Panc1 (cell line): ENCODE results near the gene BANF2. TPM values are rescaled to one million over a fixed set of nuclear protein-coding genes. Genes with fewer than 3 reads are reported as not detected.

ENCODE experiments used
- ATAC-seq: fragments of 200-7000 bp; cut with Tn5 transposase; 2 replicates; pipeline ENCODE4 v1.9.1; 2020; ENCODE audit warnings: mild to moderate bottlenecking, moderate library complexity
- BruUV-seq: library from RNA; stranded (reverse); fragments of 400-500 nt; replicated peaks from 2 replicates; lab custom pipeline; 2021; lab: Mats Ljungman, UMichigan
- CTCF ChIA-PET: fragments of 300-600 bp; sonication (Branson Sonifier 250); formaldehyde crosslinking; loops from one replicate; lab custom pipeline; 2022; ENCODE audit warnings: antibody characterized with exemption; lab: Charles Lee
- POLR2A ChIA-PET: fragments of 300-600 bp; sonication (Branson Sonifier 250); formaldehyde crosslinking; loops from one replicate; lab custom pipeline; 2022; ENCODE audit warnings: antibody characterized with exemption; lab: Charles Lee
- DNase-seq: peaks from one replicate; pipeline ENCODE4 v3.0.0-alpha.2; 2010; ENCODE audit warnings: low read depth, low spot score
- H3K27ac ChIP-seq: 2 replicates; pipeline ENCODE4 v1.5.1; 2011; ENCODE audit warnings: mild to moderate bottlenecking, low read length, inconsistent platforms
- H3K27me3 ChIP-seq: fragments of 200-500 bp; sonication (Bioruptor generic); 2 replicates; pipeline ENCODE4 v1.6.0; 2014; ENCODE audit warnings: low read length, inconsistent platforms; ENCODE audit not compliant: control insufficient read depth, insufficient read depth
- H3K36me3 ChIP-seq: fragments of 200-500 bp; sonication (Bioruptor generic); 2 replicates; pipeline ENCODE4 v1.5.1; 2014; ENCODE audit warnings: inconsistent platforms, mild to moderate bottlenecking, low read length, moderate library complexity; ENCODE audit not compliant: control insufficient read depth, insufficient read depth
- H3K4me1 ChIP-seq: 2 replicates; pipeline ENCODE4 v1.5.1; 2011; ENCODE audit warnings: inconsistent platforms, mild to moderate bottlenecking, low read length, moderate library complexity; ENCODE audit not compliant: control insufficient read depth, insufficient read depth
- H3K4me3 ChIP-seq, 2 experiments: 2 replicates each; pipeline ENCODE4 v1.5.1; 2011 to 2012; ENCODE audit warnings: low read depth in 2 of 2, low read length in 2 of 2, mild to moderate bottlenecking in 2 of 2, inconsistent platforms in 1 of 2, moderate library complexity in 1 of 2
- H3K9me3 ChIP-seq: fragments of 200-500 bp; sonication (Bioruptor generic); 2 replicates; pipeline ENCODE4 v1.5.1; 2014; ENCODE audit warnings: low read depth, mild to moderate bottlenecking, inconsistent platforms, low read length, moderate library complexity; ENCODE audit not compliant: control insufficient read depth, insufficient read depth
- POLR2AphosphoS5 ChIP-seq: IDR thresholded peaks from 2 replicates; pipeline ENCODE4 v1.6.1; 2012; ENCODE audit warnings: mild to moderate bottlenecking, low read depth, low read length, moderate library complexity
- SIN3A ChIP-seq: IDR thresholded peaks from 2 replicates; pipeline ENCODE4 v1.6.1; 2012; ENCODE audit warnings: low read depth, mild to moderate bottlenecking, low read length, moderate library complexity, borderline replicate concordance; ENCODE audit not compliant: insufficient read depth
- TCF7L2 ChIP-seq: IDR thresholded peaks from 2 replicates; pipeline ENCODE4 v1.6.1; 2011; ENCODE audit warnings: mild to moderate bottlenecking, low read depth, low read length, inconsistent platforms
- in situ Hi-C: cut with HindIII; loops from 2 replicates; pipeline ENCODE4 v1.10.0; 2016; ENCODE audit warnings: low sequenced_read_pairs, low pct_unique_long_range_greater_than_20kb
- intact Hi-C: fragments of 100-400 bp; cut with micrococcal nuclease; formaldehyde crosslinking; loops from one replicate; pipeline ENCODE4 v1.10.0; 2022; ENCODE audit not compliant: unreplicated experiment
- total RNA-seq: library from RNA; stranded (reverse); gene quantifications from one replicate; pipeline ENCODE4 v1.2.1, GENCODE V29; 2021; ENCODE audit not compliant: unreplicated experiment
- TF ChIP-seq, protein P1 (sequence below), 2 experiments: IDR thresholded peaks; 2 replicates each; pipeline ENCODE4 v1.6.1; 2011 to 2012; ENCODE audit warnings: low read depth in 2 of 2, control low read depth in 1 of 2, low read length in 1 of 2, mild to moderate bottlenecking in 1 of 2, moderate library complexity in 1 of 2; ENCODE audit not compliant: insufficient read depth in 1 of 2
- TF ChIP-seq, protein P2 (sequence below): fragments of 450-650 bp; IDR thresholded peaks from 2 replicates; pipeline ENCODE4 v1.5.1; 2017; ENCODE audit warnings: mild to moderate bottlenecking

BANF2 gene
- total RNA-seq, 1 experiment from 2014 or later: not detected

DNA sequence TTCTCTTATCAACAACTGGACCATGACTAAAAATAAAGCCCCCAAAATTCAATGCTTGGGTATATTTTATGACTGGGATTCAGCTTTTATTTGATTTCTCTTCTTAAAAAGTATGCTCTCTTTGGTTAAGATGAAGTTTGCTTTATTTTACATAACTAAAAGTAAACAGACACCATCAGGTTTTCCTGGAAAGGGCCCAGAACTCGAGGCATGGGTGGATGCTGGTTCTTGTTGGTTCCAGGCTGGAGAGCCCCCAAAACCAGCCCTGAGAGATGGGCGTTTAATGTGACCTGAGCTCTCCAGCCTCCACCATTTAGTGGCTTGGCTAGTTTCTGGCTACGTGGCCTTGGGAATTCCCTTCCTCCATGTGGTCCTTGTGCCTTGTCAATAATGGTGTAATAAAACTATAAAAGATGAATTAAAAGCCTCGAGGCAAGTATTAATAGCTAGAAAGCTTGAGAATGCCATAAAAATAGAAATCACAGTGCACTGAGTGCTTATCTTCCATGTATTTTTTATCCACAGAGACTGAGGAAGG, 34.1 kb downstream of the BANF2 start:
- BruUV-seq: no TSS peak
- CTCF ChIA-PET: no interaction called here
- intact Hi-C loops: no loop called here
- ATAC-seq (no peak), DNase-seq (no peak)
- no peak overlapping the region for H3K4me3 ChIP-seq
- H3K9me3 ChIP-seq: peaks cover 2% of the 10 kb centered on the region; the same call in 1 of the 2 replicates
- POLR2A ChIA-PET: no interaction called here
- no peaks in the 10 kb centered on the region for H3K27me3 ChIP-seq
- H3K4me1 ChIP-seq: no peaks in the 10 kb centered on the region
- in situ Hi-C loops: no loop called here
- TF ChIP-seq, protein P1, sequence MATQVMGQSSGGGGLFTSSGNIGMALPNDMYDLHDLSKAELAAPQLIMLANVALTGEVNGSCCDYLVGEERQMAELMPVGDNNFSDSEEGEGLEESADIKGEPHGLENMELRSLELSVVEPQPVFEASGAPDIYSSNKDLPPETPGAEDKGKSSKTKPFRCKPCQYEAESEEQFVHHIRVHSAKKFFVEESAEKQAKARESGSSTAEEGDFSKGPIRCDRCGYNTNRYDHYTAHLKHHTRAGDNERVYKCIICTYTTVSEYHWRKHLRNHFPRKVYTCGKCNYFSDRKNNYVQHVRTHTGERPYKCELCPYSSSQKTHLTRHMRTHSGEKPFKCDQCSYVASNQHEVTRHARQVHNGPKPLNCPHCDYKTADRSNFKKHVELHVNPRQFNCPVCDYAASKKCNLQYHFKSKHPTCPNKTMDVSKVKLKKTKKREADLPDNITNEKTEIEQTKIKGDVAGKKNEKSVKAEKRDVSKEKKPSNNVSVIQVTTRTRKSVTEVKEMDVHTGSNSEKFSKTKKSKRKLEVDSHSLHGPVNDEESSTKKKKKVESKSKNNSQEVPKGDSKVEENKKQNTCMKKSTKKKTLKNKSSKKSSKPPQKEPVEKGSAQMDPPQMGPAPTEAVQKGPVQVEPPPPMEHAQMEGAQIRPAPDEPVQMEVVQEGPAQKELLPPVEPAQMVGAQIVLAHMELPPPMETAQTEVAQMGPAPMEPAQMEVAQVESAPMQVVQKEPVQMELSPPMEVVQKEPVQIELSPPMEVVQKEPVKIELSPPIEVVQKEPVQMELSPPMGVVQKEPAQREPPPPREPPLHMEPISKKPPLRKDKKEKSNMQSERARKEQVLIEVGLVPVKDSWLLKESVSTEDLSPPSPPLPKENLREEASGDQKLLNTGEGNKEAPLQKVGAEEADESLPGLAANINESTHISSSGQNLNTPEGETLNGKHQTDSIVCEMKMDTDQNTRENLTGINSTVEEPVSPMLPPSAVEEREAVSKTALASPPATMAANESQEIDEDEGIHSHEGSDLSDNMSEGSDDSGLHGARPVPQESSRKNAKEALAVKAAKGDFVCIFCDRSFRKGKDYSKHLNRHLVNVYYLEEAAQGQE (IDR thresholded peaks at IDR 0.05; ENCODE audit: insufficient read depth in 1 of 2, low read depth in 2 of 2, low read length in 1 of 2): no peak
- no peak for TF ChIP-seq SIN3A
- TF ChIP-seq POLR2AphosphoS5: no peak
- H3K36me3 ChIP-seq: no peaks in the 10 kb centered on the region
- no peak overlapping the region for H3K27ac ChIP-seq

DNA sequence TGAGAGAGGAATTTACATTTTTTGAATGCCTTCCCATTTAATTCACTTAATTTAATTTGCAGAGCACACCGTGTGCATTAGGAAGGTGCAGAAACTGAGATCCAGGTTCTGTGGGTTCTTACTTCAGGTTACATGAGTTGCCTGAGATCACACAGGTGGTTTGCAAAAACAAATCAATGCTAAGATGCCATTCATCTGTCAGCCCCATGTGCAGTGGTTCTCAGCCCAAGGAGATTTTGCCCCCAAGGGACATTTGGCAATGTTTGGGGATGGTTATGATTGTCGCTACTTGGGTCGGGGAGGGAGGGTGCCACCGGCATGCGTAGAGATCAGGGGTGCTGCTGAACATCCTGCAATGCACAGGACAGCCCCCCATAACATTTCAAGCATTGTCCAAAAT, 34.6 kb downstream of the BANF2 start:
- Histone ChIP-seq H3K27me3 (no peaks in the 10 kb centered on the region), H3K4me1 (no peaks in the 10 kb centered on the region), H3K27ac (no peak overlapping the region), H3K4me3 (no peak overlapping the region), H3K9me3 (peaks cover 2% of the 10 kb centered on the region; the same call in 1 of the 2 replicates), H3K36me3 (no peaks in the 10 kb centered on the region)
- ATAC-seq (no peak), DNase-seq (no peak)
- in situ Hi-C loops (no loop called here), intact Hi-C loops (no loop called here)
- no peak for TF ChIP-seq TCF7L2
- TF ChIP-seq POLR2AphosphoS5: no peak
- TF ChIP-seq SIN3A: no peak
- TF ChIP-seq, protein P2, sequence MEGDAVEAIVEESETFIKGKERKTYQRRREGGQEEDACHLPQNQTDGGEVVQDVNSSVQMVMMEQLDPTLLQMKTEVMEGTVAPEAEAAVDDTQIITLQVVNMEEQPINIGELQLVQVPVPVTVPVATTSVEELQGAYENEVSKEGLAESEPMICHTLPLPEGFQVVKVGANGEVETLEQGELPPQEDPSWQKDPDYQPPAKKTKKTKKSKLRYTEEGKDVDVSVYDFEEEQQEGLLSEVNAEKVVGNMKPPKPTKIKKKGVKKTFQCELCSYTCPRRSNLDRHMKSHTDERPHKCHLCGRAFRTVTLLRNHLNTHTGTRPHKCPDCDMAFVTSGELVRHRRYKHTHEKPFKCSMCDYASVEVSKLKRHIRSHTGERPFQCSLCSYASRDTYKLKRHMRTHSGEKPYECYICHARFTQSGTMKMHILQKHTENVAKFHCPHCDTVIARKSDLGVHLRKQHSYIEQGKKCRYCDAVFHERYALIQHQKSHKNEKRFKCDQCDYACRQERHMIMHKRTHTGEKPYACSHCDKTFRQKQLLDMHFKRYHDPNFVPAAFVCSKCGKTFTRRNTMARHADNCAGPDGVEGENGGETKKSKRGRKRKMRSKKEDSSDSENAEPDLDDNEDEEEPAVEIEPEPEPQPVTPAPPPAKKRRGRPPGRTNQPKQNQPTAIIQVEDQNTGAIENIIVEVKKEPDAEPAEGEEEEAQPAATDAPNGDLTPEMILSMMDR: no peak
- TF ChIP-seq, protein P1 (IDR thresholded peaks at IDR 0.05; ENCODE audit: insufficient read depth in 1 of 2, low read depth in 2 of 2, low read length in 1 of 2): no peak
- ChIA-PET POLR2A (no interaction called here), CTCF (no interaction called here)
- BruUV-seq: no TSS peak
